Colon (tissue), 2 donors: ENCODE measurements around the gene NEK5.

ENCODE experiments used
- FAIRE-seq: peaks from 2 replicates; lab custom pipeline; 2012; peaks lifted over from hg19 to GRCh38; lab: Jason Lieb, UNC
- donor health status: control.
- donor health status: control.

Gene NEK5

GRCh38 chr13:52010890-52011631 is 117.8 kb downstream of the NEK5 start, which contains the start of gene ATP7B:
Gene ATP7B, minus strand, starts transcription at chr13:52011450. Its CDS starts 113 bp downstream, at chr13:52011337.
- FAIRE-seq: no peak

- no peak for FAIRE-seq
Observed at GRCh38 chr13:52009946-52010345, 118.9 kb downstream of the NEK5 start.

GRCh38 chr13:52006523-52007245 is 122.2 kb downstream of the NEK5 start:
- no peak for FAIRE-seq

- FAIRE-seq: no peak
Observed at GRCh38 chr13:52005841-52006522, 122.9 kb downstream of the NEK5 start.

GRCh38 chr13:52004511-52005170 is 124.2 kb downstream of the NEK5 start:
- FAIRE-seq: no peak

- FAIRE-seq: no peak
Observed at GRCh38 chr13:52003541-52003940, 125.3 kb downstream of the NEK5 start.

- FAIRE-seq: no peak
Observed at GRCh38 chr13:52002361-52002760, 126.5 kb downstream of the NEK5 start.

- no peak for FAIRE-seq
Observed at GRCh38 chr13:52001120-52001731, 127.6 kb downstream of the NEK5 start.

GRCh38 chr13:51999921-52000320 is 129.0 kb downstream of the NEK5 start:
- no peak for FAIRE-seq

GRCh38 chr13:51999510-51999911 is 129.4 kb downstream of the NEK5 start:
- no peak for FAIRE-seq

- no peak for FAIRE-seq
Observed at GRCh38 chr13:51998723-51999509, 130.0 kb downstream of the NEK5 start.

GRCh38 chr13:51997641-51998330 is 131.1 kb downstream of the NEK5 start:
- FAIRE-seq: no peak

GRCh38 chr13:51997186-51997585 is 131.7 kb downstream of the NEK5 start:
- FAIRE-seq: no peak

GRCh38 chr13:51996641-51997040 is 132.2 kb downstream of the NEK5 start:
- no peak for FAIRE-seq

- FAIRE-seq: no peak
Observed at GRCh38 chr13:51995677-51996551, 133.0 kb downstream of the NEK5 start.

- FAIRE-seq: no peak
Observed at GRCh38 chr13:51993713-51994112, 135.2 kb downstream of the NEK5 start.

- no peak for FAIRE-seq
Observed at GRCh38 chr13:51988988-51989618, 139.8 kb downstream of the NEK5 start.
